ENCODE data around the gene TCHP.
A peak's percentile ranks its signal among the peaks of the same experiment; 100 is the strongest.
"Not testable (repeated sequence)": the region's sequence is repeated elsewhere in the genome, so short reads cannot be mapped to it uniquely, and the experiment has no call there.

Gene TCHP

GRCh38 chr12:109910969-109911348, 10.9 kb downstream of the TCHP start:
- peak; percentile 21 for DNase-seq

- DNase-seq, result peak; percentile 24
Measured at GRCh38 chr12:109912855-109913321, 12.8 kb downstream of the TCHP start.

DNA sequence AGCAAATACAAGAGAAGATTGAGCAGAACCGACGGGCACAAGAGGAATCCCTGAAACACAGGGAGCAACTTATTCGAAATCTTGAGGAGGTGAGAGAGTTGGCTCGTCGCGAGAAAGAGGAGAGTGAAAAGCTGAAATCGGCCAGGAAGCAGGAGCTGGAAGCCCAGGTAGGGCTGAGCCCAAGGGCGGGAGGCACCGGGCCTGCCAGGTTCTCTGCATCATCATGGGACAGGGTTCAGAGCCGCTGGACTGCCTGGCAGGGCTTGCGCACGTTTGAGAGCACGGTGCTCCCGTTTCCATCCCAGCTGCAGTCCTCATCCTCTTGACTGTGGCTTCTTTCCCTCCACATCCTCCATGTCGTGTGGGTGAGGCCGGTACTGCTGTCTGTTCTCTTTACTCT, 14.4 kb downstream of the TCHP start:
- no peak for DNase-seq

DNA sequence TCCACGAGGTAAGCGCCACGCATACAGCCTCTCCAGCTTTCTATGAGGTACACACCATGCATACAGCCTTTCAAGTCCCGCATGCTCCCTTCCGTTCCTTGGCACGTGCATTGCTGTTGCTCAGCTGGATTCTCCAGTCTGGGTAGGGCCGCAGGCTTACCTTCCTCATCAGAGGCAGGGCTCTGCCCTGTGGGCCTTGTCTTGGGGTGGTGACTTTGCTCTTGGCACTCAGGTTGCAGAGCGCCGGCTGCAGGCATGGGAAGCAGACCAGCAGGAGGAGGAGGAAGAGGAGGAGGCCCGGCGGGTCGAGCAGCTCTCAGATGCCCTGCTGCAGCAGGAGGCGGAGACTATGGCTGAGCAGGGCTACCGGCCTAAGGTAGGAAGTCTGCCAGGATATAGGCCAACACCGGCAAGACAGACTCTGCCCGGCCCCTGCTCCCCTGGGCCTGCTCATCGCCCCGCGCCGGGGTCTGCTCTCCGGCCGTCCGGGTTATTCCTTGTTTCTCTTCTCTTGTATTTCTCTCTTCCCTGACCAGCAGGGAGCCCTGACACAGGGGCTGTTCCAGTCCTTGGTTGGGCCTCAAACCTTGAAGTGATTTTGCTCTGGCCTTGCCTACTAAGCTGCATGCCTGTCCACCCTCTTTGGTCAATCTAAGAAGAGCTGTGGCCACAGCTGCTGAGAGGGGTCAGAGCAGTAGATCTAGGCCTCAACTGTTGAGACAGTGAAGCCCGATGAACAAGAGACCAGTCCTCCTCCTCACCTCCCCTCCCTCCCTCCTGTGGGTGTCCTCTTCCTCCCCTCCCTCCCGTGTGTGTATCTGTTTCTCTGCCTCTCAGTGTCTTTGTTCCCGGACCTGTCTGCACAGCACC, 15.3 kb downstream of the TCHP start:
- DNase-seq, result no peak

DNA sequence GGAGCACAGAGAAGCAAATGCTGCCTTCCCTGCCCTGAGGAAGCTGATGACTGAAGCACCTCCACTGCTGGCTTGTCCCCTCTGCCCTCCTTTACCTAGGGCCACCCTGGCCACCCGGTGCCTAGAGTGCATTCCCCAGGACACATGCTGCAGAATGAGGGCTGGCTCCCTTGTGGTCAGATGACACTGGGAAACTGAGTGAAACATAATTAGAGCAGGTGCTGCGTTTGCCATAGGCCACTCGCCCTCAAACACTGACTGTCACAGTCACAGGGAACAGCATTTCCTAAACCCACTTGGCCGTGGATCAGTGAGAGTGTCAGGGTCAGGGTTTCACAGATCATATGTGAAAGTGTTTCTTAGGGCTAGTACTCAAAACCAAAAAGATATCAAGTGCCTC, 16.0 kb downstream of the TCHP start:
- DNase-seq, result no peak

GRCh38 chr12:109919456-109919855, 19.4 kb downstream of the TCHP start:
- DNase-seq, result no peak

GRCh38 chr12:109920261-109920780, 20.2 kb downstream of the TCHP start:
- DNase-seq, result no peak

DNA sequence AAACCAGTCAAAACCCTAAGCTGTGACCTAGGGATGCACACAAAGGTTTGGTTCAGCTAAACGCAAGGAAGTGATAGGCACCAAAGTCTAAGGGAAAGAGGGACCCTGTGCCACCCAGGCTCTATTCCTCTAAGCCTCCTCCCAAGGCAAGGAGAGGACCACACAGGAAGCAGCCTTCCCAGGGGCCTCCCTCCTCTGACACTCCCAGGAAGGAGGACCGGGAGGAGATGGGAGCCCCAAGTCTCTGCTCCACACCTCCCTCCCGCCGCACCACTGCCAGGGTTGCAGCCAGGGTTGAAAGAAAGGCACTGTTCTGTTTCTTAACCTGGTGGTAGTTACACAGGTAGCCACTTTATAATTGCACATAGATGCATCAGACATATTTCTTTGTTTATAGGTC, 21.9 kb downstream of the TCHP start:
- DNase-seq, result no peak

DNA sequence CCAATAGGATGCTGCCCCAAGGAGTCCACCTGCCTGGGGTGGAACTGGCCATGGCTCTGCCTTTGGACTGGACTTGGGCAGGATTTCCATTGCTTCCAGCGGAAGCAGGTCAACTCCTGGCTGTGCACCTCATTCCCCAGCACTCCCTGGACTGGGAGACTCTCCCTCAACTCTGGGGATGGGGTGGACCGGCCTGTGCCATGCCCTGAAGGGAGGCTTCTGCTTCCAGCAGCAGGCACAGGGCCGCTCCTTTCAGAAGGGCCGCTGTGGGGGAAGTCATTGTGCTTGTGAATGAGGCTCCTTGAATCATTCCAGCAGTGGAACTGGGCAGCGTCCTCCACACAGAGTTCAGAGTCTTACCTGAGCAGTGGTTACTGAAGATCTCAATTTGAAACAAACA, 23.0 kb downstream of the TCHP start:
- no peak for DNase-seq

- DNase-seq, result no peak
Measured at GRCh38 chr12:109923481-109924245, 23.6 kb downstream of the TCHP start.

DNA sequence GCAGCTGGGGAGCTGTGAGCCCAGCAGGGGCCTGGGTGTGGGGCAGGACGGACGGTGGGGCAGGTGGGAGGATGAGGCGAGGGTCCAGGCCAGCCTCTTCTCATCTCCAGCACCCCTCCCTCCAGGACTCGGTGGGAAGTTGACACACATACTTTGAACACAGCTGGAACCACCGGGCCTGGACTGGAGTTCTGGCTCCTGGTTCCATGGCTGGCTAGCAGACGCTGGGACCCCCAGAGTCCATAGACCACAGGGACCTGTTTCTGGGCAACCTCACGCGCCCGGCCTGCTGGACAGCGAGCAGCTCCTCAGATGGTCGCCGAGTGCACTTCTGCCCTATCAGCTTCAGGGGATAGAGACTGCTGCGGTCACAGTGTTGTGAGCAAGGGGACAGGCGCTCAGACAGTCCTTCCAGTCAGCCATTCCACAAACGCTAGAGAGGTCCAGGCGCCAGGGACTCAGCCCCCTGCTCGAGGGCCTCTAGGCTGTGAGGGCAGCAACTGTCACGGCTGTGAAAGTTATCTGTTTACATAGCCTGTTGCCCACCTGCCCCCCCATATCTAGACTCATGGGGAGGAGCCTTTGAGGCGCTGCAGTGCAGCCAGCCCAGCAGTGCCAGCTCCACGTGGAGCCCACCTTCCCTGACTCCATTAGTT, 25.2 kb downstream of the TCHP start:
- no peak for DNase-seq

- no peak for DNase-seq
Measured at GRCh38 chr12:109926016-109926415, 25.9 kb downstream of the TCHP start.

- no peak for DNase-seq
Measured at GRCh38 chr12:109926488-109927210, 26.6 kb downstream of the TCHP start.

DNA sequence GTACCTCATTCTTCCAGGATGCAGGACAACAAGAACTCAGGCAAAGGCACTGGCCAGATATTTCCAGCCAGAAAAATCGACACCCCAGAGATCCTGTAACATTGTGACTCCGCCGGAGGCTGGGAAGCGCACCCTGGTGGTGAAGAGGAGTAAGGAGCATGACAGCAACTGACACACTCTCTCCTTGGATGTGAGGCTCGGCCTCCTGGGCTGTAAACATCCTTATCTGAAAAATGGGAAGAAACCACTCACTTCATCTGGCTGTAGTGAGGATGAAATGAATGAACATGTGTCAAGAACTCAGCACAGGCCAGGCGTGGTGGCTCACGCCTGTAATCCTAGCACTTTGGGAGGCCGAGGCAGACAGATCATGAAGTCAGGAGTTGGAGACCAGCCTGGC, 27.5 kb downstream of the TCHP start:
- peak; percentile 51 for DNase-seq

DNA sequence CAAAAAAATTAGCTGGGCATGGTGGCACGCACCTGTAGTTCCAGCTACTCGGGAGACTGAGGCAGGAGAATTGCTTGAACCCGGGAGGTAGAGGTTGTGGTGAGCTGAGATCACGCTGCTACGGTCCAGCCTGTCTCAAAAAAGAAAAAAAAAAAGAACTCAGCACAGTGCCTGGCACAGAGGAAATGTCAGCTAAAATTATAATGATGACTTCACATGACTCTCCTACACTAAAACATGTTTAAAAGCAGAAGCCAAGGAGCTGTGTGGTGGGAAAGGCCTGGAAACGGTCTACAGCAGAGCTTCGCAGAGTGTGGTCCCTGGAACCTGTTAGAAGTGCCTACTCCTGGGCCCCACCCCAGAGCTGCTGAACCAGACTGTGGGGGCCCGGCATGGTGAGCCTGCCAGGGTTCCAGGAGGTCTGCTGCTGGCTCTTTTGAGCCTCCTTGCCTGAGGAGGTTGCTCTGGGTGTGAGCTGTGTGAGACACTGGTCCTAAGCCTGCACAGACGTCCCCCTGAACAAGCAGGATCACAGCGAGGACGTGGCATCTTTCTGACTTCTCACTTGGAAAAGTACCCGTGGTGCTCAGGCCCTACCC, 28.1 kb downstream of the TCHP start:
- no peak for DNase-seq

DNA sequence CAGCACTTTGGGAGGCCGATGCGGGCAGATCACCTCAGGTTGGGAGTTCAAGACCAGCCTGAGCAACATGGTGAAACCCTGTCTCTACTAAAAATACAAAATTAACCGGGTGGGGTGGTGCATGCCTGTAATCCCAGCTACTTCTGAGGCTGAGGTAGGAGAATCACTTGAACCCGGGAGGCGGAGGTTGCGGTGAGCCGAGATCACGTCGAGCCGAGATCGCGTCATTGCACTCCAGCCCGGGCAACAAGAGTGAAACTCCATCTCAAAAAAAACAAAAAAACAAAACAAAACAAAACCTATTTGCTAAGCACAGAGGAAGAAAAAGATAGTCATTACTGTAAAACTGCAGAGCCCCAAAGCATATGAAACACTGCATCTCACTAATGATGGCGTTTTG, 29.3 kb downstream of the TCHP start:
- DNase-seq, result not testable (repeated sequence)

DNA sequence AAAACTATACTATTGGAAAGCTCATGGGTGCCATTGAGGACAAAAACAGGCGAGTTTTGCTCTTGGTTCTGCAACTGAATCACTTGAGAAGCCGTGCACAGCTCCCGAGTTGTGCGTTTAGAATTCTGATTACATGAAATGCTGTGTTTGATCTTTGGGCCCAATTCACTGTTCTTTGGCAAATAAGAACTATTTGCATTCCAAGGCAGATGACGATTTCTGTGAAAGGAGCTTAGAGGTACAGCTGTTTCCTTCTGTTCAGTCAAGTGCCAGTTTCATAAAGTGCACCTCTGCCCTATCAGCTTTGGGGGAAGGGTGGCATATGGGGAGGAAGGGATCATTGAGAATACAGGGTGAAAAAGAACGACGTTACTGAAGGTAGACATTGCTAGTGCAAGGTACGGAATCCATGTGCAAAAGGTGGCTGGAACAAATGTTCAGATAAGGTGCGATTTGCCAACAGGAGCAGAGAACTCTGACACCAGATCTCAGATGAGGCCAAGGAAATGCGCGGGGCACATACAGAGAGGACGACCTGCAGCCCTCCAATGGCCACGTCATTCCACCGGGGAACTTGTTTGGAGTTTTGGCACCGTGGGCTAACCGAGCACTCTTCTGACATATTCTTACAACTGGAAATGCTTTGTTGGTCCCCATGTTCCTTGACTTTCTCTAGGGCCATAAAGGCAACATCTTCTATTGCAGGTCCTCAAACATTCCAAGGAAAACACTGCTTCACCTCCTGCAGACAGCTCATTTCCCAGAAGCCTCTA, 30.1 kb downstream of the TCHP start:
- no peak for DNase-seq

DNA sequence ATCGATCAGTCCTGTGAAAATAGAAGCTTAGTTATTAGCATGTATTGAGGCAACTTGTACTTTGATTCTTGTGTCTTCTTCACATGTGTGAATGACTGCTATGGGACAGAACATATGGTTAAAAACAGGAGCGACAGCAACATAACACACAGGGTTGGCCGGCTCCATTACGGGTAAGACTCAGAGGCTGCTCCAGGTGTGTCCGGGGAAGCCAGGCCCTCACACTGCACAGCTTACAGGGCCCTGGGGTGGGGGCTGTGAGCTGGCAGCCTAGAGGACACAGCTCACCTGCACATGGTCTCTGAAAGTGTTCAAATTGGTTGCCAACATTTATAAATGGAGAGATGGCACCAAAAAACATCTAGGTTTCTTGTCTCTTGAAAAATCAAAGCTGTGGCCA, 31.1 kb downstream of the TCHP start:
- DNase-seq, result no peak

DNA sequence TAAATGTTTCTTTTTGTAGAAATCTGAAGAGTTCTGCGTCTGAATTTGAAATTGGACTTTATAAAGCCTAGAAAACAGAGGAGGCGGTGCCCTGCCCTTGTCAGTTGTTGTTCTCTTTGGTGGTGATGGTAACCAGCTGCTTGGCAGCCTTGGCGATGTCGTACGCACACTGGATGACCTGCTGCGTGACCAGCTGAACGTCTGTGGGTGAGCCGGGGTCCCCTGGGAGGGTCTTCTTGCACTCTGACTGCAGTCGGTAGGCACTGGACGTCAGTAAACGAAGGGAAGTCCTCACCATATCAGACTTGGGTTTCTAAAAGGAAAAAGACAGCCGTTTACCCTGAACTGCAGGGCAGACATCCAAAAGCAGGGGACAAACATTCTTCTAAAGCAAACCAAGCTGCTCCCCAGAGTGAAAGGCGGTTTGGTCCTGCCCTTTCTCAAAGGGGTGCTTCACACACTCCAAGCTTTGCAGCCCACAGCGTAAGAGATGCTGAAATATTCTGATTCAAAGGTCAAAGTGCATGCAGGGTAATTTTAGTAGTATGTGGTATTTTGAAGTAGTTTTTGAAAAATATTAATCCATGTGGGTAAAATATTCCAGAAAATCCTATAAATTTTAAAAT, 32.9 kb downstream of the TCHP start:
- DNase-seq, result no peak

- DNase-seq, result no peak
Measured at GRCh38 chr12:109934026-109934425, 34.0 kb downstream of the TCHP start.

DNA sequence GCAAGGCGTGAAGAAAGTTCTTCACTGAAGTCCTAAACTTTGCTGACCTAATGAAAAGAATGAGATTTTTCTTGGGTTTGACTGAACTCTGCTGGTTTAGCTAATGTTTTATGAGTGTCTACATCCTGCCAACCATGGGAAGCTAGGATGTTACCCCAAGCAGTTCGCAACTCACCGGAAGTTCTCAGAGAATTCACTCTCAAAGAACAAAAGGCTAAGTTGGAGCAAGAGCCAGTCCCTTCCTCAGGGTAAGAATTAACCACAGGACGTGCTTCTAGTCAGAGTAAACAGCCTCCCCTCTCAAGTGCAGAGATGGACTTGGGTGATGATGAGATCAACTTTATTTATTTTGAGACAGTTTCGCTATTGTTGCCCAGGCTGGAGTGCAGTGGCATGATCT, 37.3 kb downstream of the TCHP start:
- no peak for DNase-seq

All from EL (cell line).